GM12878 (cell line): Measurements from ENCODE around the gene EHMT2. TPM values are rescaled to one million over a fixed set of nuclear protein-coding genes. Genes with fewer than 3 reads are reported as not detected.

Experiments
- CBX3 ChIP-seq: fragments of 200-600 bp; sonication (generic); IDR thresholded peaks from 2 replicates; pipeline ENCODE4 v1.6.1; 2016; ENCODE audit warnings: low read depth, borderline replicate concordance
- CEBPZ ChIP-seq: fragments of 150-350 bp; IDR thresholded peaks from 2 replicates; pipeline ENCODE4 v1.6.1; 2016; ENCODE audit warnings: low read depth, low read length
- EZH2 ChIP-seq: IDR thresholded peaks from 2 replicates; pipeline ENCODE4 v1.6.1; 2012; ENCODE audit warnings: low read depth, mild to moderate bottlenecking, control low read depth, inconsistent platforms, low read length, borderline replicate concordance; ENCODE audit not compliant: control insufficient read depth
- MLLT1 ChIP-seq: fragments of 450-650 bp; IDR thresholded peaks from 2 replicates; pipeline ENCODE4 v1.6.1; 2016; ENCODE audit warnings: mild to moderate bottlenecking
- MYC ChIP-seq: IDR thresholded peaks from 2 replicates; pipeline ENCODE4 v1.6.1; 2011; ENCODE audit warnings: mild to moderate bottlenecking, low read length, moderate library complexity, inconsistent platforms; ENCODE audit not compliant: insufficient read depth, insufficient replicate concordance, insufficient read length, severe bottlenecking
- PRDM15 ChIP-seq: fragments of 450-650 bp; formaldehyde crosslinking; IDR thresholded peaks from 2 replicates; pipeline ENCODE4 v1.4.0; 2020; ENCODE audit warnings: mild to moderate bottlenecking, moderate library complexity
- RBBP5 ChIP-seq: fragments of 200-600 bp; sonication (generic); conservative IDR thresholded peaks from 2 replicates; pipeline ENCODE4 v1.6.1; 2016
- SREBF2 ChIP-seq: IDR thresholded peaks from 2 replicates; pipeline ENCODE4 v1.6.1; 2012; ENCODE audit warnings: mild to moderate bottlenecking, low read length
- TAF1 ChIP-seq: IDR thresholded peaks from 2 replicates; pipeline ENCODE4 v1.6.1; 2011; ENCODE audit warnings: mild to moderate bottlenecking, low read depth, low read length, borderline replicate concordance
- TCF12 ChIP-seq: IDR thresholded peaks from 2 replicates; pipeline ENCODE4 v1.6.1; 2011; ENCODE audit warnings: low read depth, mild to moderate bottlenecking, low read length
- polyA plus RNA-seq, 11 experiments: library from polyadenylated mRNA; depleted of rRNA in 4 of 11; unstranded in 6 of 11; stranded (reverse) in 5 of 11; fragments of >200 nt; fragmentation: Nextera tagmentation in 4 of 11; fragmentation: Illumina TruSeq in 1 of 11; extraction: Ambion mirVana in 4 of 11; extraction: Trizol in 1 of 11; gene quantifications; 1 replicate in 1 of 11; 2 replicates in 10 of 11; pipeline versions ENCODE4 v1.2.1 to v1.2.3, GENCODE V29; 2011 to 2016; ENCODE audit warnings: inconsistent platforms in 2 of 11, missing spikeins in 2 of 11, low read depth in 1 of 11
- total RNA-seq, 4 experiments: library from RNA; depleted of rRNA in 3 of 4; stranded (reverse); fragments of >200 nt in 3 of 4; fragmentation: Illumina TruSeq in 1 of 4; extraction: Trizol in 1 of 4; gene quantifications; 2 replicates each; pipeline versions ENCODE4 v1.2.1 to v1.2.3, GENCODE V29; 2013 to 2021

The EHMT2 gene
- total and polyA plus RNA-seq, 10 of the 15 experiments (the other 5 are each of a cell fraction or from before 2014, with no cell fraction given): 1.7 to 53.2 (median 36.3) TPM

- no peak for TF ChIP-seq EZH2
- no peak for TF ChIP-seq SREBF2
- 0 out of 2 replicates have a peak, but pooled peaks have one; percentile 18 for TF ChIP-seq MLLT1
- TF ChIP-seq CEBPZ: no peak
- TF ChIP-seq RBBP5: no peak
- TF ChIP-seq MYC: no peak
- no peak for TF ChIP-seq TAF1
- TF ChIP-seq PRDM15: 0 out of 2 replicates have a peak, but pooled peaks have one; percentile 28
- TF ChIP-seq CBX3: no peak
- no peak for TF ChIP-seq TCF12
- TF ChIP-seq, all 136 proteins: peak for 3
These were observed 65.9 kb downstream of the EHMT2 start (continued) for GRCh38 chr6:31831350-31832215.
